ENCODE results near the gene PSMG2.

DNA sequence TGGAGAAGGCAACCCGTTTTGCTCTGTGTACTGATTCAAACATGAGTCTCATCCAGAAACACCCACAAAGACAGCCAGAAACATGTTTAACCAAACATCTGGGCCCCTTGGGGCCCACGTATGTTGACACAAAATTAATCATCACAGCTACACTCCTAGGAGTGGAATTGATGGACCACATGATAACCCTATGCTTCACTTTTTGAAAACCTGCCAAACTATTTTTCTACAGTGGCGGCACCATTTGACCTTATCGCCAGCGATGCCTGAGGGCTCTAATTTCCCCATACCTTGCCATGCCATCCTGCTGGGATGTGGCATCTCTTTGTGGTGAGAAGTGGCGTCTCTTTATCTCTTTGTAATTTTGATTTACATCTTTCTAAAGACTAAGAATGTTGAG, 38.5 kb downstream of the PSMG2 start:
- TF ChIP-seq ZNF629 (CRISPR knock-in tag; conservative IDR thresholded peaks at IDR 0.05) (no peak), FOXM1 (CRISPR knock-in tag; IDR thresholded peaks at IDR 0.05) (no peak), TGIF2 (CRISPR knock-in tag; IDR thresholded peaks at IDR 0.05) (0 out of 2 replicates have a peak, but pooled peaks have one; percentile 37), ETV6 (CRISPR knock-in tag; conservative IDR thresholded peaks at IDR 0.05) (no peak), ZBTB7A (CRISPR knock-in tag; IDR thresholded peaks at IDR 0.05) (no peak), ZFP90 (CRISPR knock-in tag; IDR thresholded peaks at IDR 0.05; ENCODE audit: borderline replicate concordance) (0 out of 2 replicates have a peak, but pooled peaks have one; percentile 68), XRCC5 (optimal IDR thresholded peaks at IDR 0.05; ENCODE audit: low read length) (no peak), NFE2L2 (IDR thresholded peaks at IDR 0.05; ENCODE audit: low read length) (no peak), ZNF563 (CRISPR knock-in tag; IDR thresholded peaks at IDR 0.05) (no peak)
- TF ChIP-seq, protein P1, sequence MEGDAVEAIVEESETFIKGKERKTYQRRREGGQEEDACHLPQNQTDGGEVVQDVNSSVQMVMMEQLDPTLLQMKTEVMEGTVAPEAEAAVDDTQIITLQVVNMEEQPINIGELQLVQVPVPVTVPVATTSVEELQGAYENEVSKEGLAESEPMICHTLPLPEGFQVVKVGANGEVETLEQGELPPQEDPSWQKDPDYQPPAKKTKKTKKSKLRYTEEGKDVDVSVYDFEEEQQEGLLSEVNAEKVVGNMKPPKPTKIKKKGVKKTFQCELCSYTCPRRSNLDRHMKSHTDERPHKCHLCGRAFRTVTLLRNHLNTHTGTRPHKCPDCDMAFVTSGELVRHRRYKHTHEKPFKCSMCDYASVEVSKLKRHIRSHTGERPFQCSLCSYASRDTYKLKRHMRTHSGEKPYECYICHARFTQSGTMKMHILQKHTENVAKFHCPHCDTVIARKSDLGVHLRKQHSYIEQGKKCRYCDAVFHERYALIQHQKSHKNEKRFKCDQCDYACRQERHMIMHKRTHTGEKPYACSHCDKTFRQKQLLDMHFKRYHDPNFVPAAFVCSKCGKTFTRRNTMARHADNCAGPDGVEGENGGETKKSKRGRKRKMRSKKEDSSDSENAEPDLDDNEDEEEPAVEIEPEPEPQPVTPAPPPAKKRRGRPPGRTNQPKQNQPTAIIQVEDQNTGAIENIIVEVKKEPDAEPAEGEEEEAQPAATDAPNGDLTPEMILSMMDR (CRISPR knock-in tag; IDR thresholded peaks at IDR 0.05), result no peak

Measured in HepG2 (cell line).